A549 (cell line): ENCODE data around the gene ASIC5.
A peak's percentile ranks its signal among the peaks of the same experiment; 100 is the strongest.

Source experiments
- MYC ChIP-seq: IDR thresholded peaks from 2 replicates; pipeline ENCODE4 v1.6.1; 2012; ENCODE audit warnings: mild to moderate bottlenecking, inconsistent platforms, low read length, improper control_type of control experiment, borderline replicate concordance
- POLR2A ChIP-seq: IDR thresholded peaks from 2 replicates; pipeline ENCODE4 v1.6.1; 2012; ENCODE audit warnings: mild to moderate bottlenecking, low read length
- TF ChIP-seq, protein P1 (sequence below): fragments of >200 bp; sonication (Bioruptor Twin); formaldehyde crosslinking; IDR thresholded peaks from 3 replicates; pipeline ENCODE4 v1.5.1; 2016
- TF ChIP-seq, protein P2 (sequence below): fragments of 450-650 bp; IDR thresholded peaks from 2 replicates; pipeline ENCODE4 v1.6.1; 2014; ENCODE audit warnings: antibody characterized with exemption
- TF ChIP-seq, protein P3 (sequence below): fragments of 200-600 bp; sonication (generic); IDR thresholded peaks from 2 replicates; pipeline ENCODE4 v1.6.1; 2016; ENCODE audit warnings: antibody characterized with exemption, mild to moderate bottlenecking, moderate library complexity

DNA sequence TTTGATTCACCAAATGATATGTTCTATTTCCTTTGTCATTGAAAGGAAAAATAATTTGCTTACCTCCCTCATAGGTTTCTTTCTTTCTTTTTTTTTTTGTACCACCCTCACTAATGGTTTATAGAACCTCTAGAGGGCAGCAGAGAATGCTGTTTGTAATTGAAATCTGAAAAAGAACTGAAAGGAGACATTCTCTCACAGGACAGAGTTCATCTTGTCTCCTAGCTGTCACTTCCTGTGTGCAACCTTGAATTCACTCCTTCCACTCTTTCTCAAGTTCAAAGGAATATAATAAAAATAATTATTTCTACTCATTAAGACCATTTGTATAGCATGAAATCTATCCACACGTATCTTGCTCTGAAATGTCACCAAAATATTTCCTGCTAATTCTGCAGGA is 56.2 kb downstream of the ASIC5 start:
- TF ChIP-seq POLR2A: no peak
- TF ChIP-seq, protein P1, sequence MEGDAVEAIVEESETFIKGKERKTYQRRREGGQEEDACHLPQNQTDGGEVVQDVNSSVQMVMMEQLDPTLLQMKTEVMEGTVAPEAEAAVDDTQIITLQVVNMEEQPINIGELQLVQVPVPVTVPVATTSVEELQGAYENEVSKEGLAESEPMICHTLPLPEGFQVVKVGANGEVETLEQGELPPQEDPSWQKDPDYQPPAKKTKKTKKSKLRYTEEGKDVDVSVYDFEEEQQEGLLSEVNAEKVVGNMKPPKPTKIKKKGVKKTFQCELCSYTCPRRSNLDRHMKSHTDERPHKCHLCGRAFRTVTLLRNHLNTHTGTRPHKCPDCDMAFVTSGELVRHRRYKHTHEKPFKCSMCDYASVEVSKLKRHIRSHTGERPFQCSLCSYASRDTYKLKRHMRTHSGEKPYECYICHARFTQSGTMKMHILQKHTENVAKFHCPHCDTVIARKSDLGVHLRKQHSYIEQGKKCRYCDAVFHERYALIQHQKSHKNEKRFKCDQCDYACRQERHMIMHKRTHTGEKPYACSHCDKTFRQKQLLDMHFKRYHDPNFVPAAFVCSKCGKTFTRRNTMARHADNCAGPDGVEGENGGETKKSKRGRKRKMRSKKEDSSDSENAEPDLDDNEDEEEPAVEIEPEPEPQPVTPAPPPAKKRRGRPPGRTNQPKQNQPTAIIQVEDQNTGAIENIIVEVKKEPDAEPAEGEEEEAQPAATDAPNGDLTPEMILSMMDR: peak; percentile 63
- no peak for TF ChIP-seq MYC
- TF ChIP-seq, protein P2, sequence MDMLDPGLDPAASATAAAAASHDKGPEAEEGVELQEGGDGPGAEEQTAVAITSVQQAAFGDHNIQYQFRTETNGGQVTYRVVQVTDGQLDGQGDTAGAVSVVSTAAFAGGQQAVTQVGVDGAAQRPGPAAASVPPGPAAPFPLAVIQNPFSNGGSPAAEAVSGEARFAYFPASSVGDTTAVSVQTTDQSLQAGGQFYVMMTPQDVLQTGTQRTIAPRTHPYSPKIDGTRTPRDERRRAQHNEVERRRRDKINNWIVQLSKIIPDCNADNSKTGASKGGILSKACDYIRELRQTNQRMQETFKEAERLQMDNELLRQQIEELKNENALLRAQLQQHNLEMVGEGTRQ: no peak
- TF ChIP-seq, protein P3, sequence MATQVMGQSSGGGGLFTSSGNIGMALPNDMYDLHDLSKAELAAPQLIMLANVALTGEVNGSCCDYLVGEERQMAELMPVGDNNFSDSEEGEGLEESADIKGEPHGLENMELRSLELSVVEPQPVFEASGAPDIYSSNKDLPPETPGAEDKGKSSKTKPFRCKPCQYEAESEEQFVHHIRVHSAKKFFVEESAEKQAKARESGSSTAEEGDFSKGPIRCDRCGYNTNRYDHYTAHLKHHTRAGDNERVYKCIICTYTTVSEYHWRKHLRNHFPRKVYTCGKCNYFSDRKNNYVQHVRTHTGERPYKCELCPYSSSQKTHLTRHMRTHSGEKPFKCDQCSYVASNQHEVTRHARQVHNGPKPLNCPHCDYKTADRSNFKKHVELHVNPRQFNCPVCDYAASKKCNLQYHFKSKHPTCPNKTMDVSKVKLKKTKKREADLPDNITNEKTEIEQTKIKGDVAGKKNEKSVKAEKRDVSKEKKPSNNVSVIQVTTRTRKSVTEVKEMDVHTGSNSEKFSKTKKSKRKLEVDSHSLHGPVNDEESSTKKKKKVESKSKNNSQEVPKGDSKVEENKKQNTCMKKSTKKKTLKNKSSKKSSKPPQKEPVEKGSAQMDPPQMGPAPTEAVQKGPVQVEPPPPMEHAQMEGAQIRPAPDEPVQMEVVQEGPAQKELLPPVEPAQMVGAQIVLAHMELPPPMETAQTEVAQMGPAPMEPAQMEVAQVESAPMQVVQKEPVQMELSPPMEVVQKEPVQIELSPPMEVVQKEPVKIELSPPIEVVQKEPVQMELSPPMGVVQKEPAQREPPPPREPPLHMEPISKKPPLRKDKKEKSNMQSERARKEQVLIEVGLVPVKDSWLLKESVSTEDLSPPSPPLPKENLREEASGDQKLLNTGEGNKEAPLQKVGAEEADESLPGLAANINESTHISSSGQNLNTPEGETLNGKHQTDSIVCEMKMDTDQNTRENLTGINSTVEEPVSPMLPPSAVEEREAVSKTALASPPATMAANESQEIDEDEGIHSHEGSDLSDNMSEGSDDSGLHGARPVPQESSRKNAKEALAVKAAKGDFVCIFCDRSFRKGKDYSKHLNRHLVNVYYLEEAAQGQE: no peak
